ENCODE measurements around the gene NCKIPSD.

The NCKIPSD gene

DNA sequence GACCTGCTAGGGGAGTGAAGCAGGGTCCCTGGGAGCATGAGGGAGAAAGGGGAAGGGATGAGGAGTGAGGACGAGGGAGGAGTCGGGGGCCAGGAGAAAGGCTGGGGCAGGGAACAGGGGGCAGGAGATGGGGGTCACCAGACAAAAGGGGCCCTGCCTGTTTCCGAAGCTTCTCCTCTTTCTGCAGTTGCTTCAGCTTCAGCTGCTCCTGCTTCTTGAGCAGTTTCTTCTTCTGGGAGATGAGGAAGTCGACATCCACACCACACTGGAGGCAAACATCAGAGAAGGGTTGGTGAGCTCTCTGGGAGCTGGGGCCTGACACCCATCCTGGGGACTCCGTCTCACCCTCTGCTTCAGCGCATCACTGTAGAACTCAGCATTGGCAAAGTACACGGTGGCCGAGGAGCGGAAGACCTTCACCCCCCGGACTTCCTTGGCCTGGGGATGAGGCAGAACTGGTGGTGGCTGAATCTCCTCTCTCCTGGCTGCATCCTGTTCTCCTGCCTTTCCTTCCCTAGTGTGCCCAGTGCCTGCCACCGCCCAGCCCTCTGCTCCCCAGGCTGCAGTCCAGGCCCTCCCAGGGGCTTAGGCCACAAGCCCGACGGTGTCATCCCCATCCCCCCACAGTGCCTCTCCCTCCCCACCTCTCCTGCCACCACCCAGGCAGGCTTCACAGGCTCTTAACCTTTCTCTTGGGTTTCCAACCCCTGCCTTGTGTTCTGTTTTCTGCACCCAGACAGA is 57.3 kb downstream of the NCKIPSD start:
- DNase-seq (ENCODE audit: low read depth, low spot score): no peak
- TF ChIP-seq, protein P1, sequence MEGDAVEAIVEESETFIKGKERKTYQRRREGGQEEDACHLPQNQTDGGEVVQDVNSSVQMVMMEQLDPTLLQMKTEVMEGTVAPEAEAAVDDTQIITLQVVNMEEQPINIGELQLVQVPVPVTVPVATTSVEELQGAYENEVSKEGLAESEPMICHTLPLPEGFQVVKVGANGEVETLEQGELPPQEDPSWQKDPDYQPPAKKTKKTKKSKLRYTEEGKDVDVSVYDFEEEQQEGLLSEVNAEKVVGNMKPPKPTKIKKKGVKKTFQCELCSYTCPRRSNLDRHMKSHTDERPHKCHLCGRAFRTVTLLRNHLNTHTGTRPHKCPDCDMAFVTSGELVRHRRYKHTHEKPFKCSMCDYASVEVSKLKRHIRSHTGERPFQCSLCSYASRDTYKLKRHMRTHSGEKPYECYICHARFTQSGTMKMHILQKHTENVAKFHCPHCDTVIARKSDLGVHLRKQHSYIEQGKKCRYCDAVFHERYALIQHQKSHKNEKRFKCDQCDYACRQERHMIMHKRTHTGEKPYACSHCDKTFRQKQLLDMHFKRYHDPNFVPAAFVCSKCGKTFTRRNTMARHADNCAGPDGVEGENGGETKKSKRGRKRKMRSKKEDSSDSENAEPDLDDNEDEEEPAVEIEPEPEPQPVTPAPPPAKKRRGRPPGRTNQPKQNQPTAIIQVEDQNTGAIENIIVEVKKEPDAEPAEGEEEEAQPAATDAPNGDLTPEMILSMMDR (IDR thresholded peaks at IDR 0.05; ENCODE audit: insufficient read depth, low read length, missing control alignments): no peak
- no peak overlapping the region for H3K4me3 ChIP-seq (ENCODE audit: low read depth, low read length)
- ChIA-PET CTCF (interaction anchor here (1.1 to 1.9 kb wide), 2 partner anchors 10 to 70 kb away, joined by 3 to 5 read pairs; no protein-coding TSS in a partner anchor), POLR2A (no interaction called here)

DNA sequence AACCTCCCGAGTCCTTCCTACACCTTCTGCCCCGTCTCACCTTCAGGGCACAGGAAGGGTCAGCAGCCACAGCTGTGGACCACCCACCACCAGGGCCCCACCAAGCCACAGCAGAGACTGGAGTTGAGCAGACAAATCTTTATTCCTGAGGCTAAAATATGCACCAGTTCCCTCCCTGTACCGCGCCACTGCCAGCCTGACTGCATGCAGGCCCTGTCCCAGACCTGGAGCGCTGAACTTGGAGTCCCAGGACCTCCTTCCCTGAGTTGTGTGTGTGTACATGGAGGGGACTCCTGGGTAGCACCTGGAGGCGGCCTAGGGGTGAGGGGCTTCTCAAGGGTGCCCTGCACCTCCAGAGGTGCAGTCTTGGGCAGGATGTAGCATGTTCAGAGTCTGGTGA is 60.1 kb downstream of the NCKIPSD start:
- TF ChIP-seq, protein P1 (IDR thresholded peaks at IDR 0.05; ENCODE audit: insufficient read depth, low read length, missing control alignments): no peak
- no peak for DNase-seq (ENCODE audit: low read depth, low spot score)
- POLR2A ChIA-PET: interaction anchor here (1.3 kb wide), 1 partner anchor 34 kb away, joined by 6 read pairs; no protein-coding TSS in a partner anchor
- CTCF ChIA-PET: interaction anchor here (1.0 to 6.3 kb wide), 3 partner anchors 9 to 63 kb away, joined by 3 to 45 read pairs (median 16); partner anchors contain the start of genes SLC26A6 and UQCRC1
- H3K4me3 ChIP-seq (ENCODE audit: low read depth, low read length): no peak overlapping the region

DNA sequence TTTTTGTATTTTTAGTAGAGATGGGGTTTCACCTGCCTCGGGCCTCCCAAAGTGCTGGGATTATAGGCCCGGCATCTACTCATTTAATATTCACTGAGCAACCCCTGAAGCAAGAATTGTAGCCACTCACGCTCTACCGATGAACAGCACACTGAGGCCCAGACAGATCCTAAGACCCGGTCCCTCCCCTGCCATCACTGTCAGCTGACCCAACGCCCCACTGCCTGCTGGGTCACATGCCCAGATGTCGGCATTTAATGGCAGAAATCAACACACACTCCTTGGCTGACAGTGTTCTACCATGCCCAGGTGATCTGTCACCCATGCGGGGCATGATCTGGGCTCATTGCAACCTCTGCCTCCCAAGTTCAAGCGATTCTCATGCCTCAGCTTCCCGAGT is 60.9 kb downstream of the NCKIPSD start:
- CTCF ChIA-PET: interaction anchor here (1.0 to 6.3 kb wide), 4 partner anchors 10 to 62 kb away, joined by 3 to 45 read pairs (median 10); partner anchors contain the start of genes SLC26A6 and UQCRC1
- no peak for DNase-seq (ENCODE audit: low read depth, low spot score)
- TF ChIP-seq, protein P1 (IDR thresholded peaks at IDR 0.05; ENCODE audit: insufficient read depth, low read length, missing control alignments): no peak
- POLR2A ChIA-PET: interaction anchor here (0.6 to 1.3 kb wide), 3 partner anchors 14 to 33 kb away, joined by 3 to 6 read pairs (median 3); no protein-coding TSS in a partner anchor
- H3K4me3 ChIP-seq (ENCODE audit: low read depth, low read length): no peak overlapping the region

DNA sequence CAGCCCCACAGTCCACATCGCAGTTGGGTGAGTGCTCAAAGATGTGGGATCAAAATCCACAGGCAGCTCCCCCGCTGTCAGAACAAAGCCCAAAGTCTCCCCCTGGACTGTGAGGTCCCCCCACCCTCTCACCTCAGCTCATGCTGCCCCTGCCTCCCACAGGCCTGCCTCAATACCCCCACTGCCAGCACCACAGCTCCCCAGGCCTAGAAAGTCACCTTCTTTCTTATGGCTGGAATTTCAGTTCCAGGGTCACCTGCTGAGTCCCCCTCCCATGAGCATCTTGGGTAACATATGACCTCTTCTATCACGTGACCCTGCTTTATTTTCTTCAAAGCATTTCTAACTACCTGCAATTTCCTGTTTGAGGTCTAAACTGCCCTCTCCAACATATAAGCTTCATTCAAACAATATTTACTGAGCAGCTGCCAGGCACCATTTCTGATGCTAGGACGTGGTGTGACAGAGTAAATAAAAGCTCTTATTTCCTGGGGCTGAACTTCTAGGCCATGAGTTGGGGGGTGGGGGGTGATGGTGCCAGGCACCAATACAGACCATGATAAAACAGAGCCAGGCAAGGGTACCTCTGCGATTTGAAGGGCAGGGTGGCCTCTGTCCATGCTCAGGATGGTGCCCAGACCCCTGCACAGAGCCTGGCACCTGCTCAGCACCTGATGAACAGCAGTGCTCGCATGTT is 61.7 kb downstream of the NCKIPSD start:
- ChIA-PET POLR2A (interaction anchor here (0.7 to 0.8 kb wide), 2 partner anchors 19 to 26 kb away, joined by 3 read pairs; no protein-coding TSS in a partner anchor), CTCF (interaction anchor here (1.1 to 6.3 kb wide), 4 partner anchors 9 to 13 kb away, joined by 3 to 45 read pairs (median 10); partner anchors contain the start of genes SLC26A6 and UQCRC1)
- DNase-seq (ENCODE audit: low read depth, low spot score): no peak
- H3K4me3 ChIP-seq (ENCODE audit: low read depth, low read length): no peak overlapping the region
- TF ChIP-seq, protein P1 (IDR thresholded peaks at IDR 0.05; ENCODE audit: insufficient read depth, low read length, missing control alignments): no peak
